Gastrocnemius medialis (tissue), 4 donors: Measurements from ENCODE around the gene GSTK1. TPM values are rescaled to one million over a fixed set of nuclear protein-coding genes. Genes with fewer than 3 reads are reported as not detected.

Experiments
- ATAC-seq, 2 donors: fragments of 150-250 bp; one replicate each; pipeline ENCODE4 v1.9.1; 2016
- DNase-seq, 2 donors: peaks; one replicate each; pipeline ENCODE4 v3.0.0-alpha.2; 2019
- H3K27ac ChIP-seq, 4 donors: fragments of 200-600 bp; sonication (generic); 1 replicate in 1 of 4; 2 replicates in 3 of 4; pipeline ENCODE4 v1.5.1; 2016 to 2018; ENCODE audit warnings: mild to moderate bottlenecking in 2 of 4, moderate library complexity in 1 of 4
- H3K27me3 ChIP-seq, 3 donors: fragments of 200-600 bp; sonication (generic) in 2 of 3; 1 replicate in 1 of 3; 2 replicates in 2 of 3; pipeline versions ENCODE4 v1.5.1 to v1.6.0; 2016 to 2019; ENCODE audit warnings: mild to moderate bottlenecking in 1 of 3, moderate library complexity in 1 of 3
- H3K36me3 ChIP-seq, 2 donors: fragments of 200-600 bp; sonication (generic) in 1 of 2; one replicate each; pipeline ENCODE4 v1.5.1; 2017 to 2018
- H3K4me1 ChIP-seq, 2 donors: fragments of 200-600 bp; sonication (generic) in 1 of 2; one replicate each; pipeline ENCODE4 v1.5.1; 2016 to 2017; ENCODE audit warnings: mild to moderate bottlenecking in 2 of 2
- H3K4me3 ChIP-seq, 4 donors: fragments of 200-600 bp; sonication (generic) in 3 of 4; 1 replicate in 1 of 4; 2 replicates in 3 of 4; pipeline ENCODE4 v1.5.1; 2016 to 2019; ENCODE audit warnings: mild to moderate bottlenecking in 2 of 4
- H3K9me3 ChIP-seq, 3 donors: fragments of 200-600 bp; sonication (generic) in 2 of 3; 1 replicate in 1 of 3; 2 replicates in 2 of 3; pipeline ENCODE4 v1.5.1; 2016 to 2019
- CTCF ChIP-seq, 5 experiments: fragments of 450-650 bp in 3 of 5; fragments of 200-600 bp in 2 of 5; sonication (generic) in 2 of 5; IDR thresholded peaks in 4 of 5; conservative IDR thresholded peaks in 1 of 5; 1 replicate in 4 of 5; 2 replicates in 1 of 5; pipeline ENCODE4 v1.5.1; 2016 to 2019; ENCODE audit warnings: antibody characterized with exemption in 5 of 5, mild to moderate bottlenecking in 3 of 5, moderate library complexity in 3 of 5
- POLR2A ChIP-seq, 2 donors: fragments of 450-650 bp; IDR thresholded peaks; one replicate each; pipeline ENCODE4 v1.6.1; 2017; ENCODE audit warnings: antibody characterized with exemption in 2 of 2, mild to moderate bottlenecking in 2 of 2, moderate library complexity in 2 of 2
- in situ Hi-C, 4 donors: fragments of 200-750 bp; cut with MboI; loops; one replicate each; pipeline versions ENCODE4 v1.15.0 to v1.8.0; 2017; ENCODE audit warnings: low sequenced_read_pairs in 4 of 4
- intact Hi-C: fragments of 100-400 bp; cut with DNase I; formaldehyde crosslinking; loops from one replicate; pipeline ENCODE4 v1.15.1; 2023; ENCODE audit warnings: low total_unique reads
- total RNA-seq, 4 donors: library from RNA; depleted of rRNA; stranded (reverse); fragments of >200 nt; gene quantifications; one replicate each; pipeline versions ENCODE4 v1.1.0 to v1.2.3, GENCODE V29; 2016

Gene GSTK1
- total RNA-seq, 4 donors from 2014 or later: 59.5 to 114 (median 85.0) TPM

- H3K4me1 ChIP-seq: peaks cover 0 to 4% of the 10 kb centered on the region in 2 donors
- no peak for ATAC-seq
- H3K4me3 ChIP-seq: no peak overlapping the region
- intact Hi-C loops: no loop called here
- in situ Hi-C loops: no loop called here
- H3K27ac ChIP-seq: no peak overlapping the region
- H3K36me3 ChIP-seq: no peaks in the 10 kb centered on the region
- no peaks in the 10 kb centered on the region for H3K27me3 ChIP-seq
- TF ChIP-seq CTCF (IDR thresholded peaks at IDR 0.05 in 4 of 5, conservative IDR thresholded peaks at IDR 0.05 in 1 of 5) (no peak), POLR2A (IDR thresholded peaks at IDR 0.05) (no peak)
- no peak for DNase-seq
- H3K9me3 ChIP-seq: no peaks in the 10 kb centered on the region
Measured at GRCh38 chr7:143236408-143236990, 26.7 kb upstream of the GSTK1 start.

GRCh38 chr7:143237366-143237765 is 25.9 kb upstream of the GSTK1 start:
- H3K36me3 ChIP-seq: no peaks in the 10 kb centered on the region
- TF ChIP-seq POLR2A (IDR thresholded peaks at IDR 0.05): no peak
- DNase-seq (no peak), ATAC-seq (no peak)
- H3K27ac ChIP-seq: no peak overlapping the region
- no peak overlapping the region for H3K4me3 ChIP-seq
- intact Hi-C loops (no loop called here), in situ Hi-C loops (no loop called here)
- no peaks in the 10 kb centered on the region for H3K9me3 ChIP-seq
- H3K27me3 ChIP-seq: no peaks in the 10 kb centered on the region
- H3K4me1 ChIP-seq: peaks cover 0 to 4% of the 10 kb centered on the region in 2 donors

GRCh38 chr7:143238289-143238980 is 24.8 kb upstream of the GSTK1 start:
- no peak for TF ChIP-seq POLR2A (IDR thresholded peaks at IDR 0.05)
- TF ChIP-seq CTCF (IDR thresholded peaks at IDR 0.05 in 4 of 5, conservative IDR thresholded peaks at IDR 0.05 in 1 of 5): no peak
- intact Hi-C loops: no loop called here
- H3K27ac ChIP-seq: no peak overlapping the region
- DNase-seq: no peak
- no peaks in the 10 kb centered on the region for H3K36me3 ChIP-seq
- no peaks in the 10 kb centered on the region for H3K27me3 ChIP-seq
- ATAC-seq: no peak
- no peak overlapping the region for H3K4me3 ChIP-seq
- in situ Hi-C loops: no loop called here
- no peaks in the 10 kb centered on the region for H3K9me3 ChIP-seq
- peaks cover 0 to 4% of the 10 kb centered on the region in 2 donors for H3K4me1 ChIP-seq

- in situ Hi-C loops (loop anchor here in 3 of 4 donors (5.0 to 10.0 kb wide), 3 partner anchors 165 to 175 kb away; partner anchors contain the start of gene EPHA1 (in 1 of the 3)), intact Hi-C loops (loop anchor here (1.0 to 5.0 kb wide), 2 partner anchors 65 to 177 kb away; no protein-coding TSS in a partner anchor)
- ATAC-seq (no peak), DNase-seq (no peak)
- Histone ChIP-seq H3K4me1 (peaks cover 0 to 4% of the 10 kb centered on the region in 2 donors), H3K27me3 (no peaks in the 10 kb centered on the region), H3K4me3 (no peak overlapping the region), H3K9me3 (no peaks in the 10 kb centered on the region), H3K36me3 (no peaks in the 10 kb centered on the region), H3K27ac (no peak overlapping the region)
- TF ChIP-seq POLR2A (IDR thresholded peaks at IDR 0.05) (no peak), CTCF (IDR thresholded peaks at IDR 0.05 in 4 of 5, conservative IDR thresholded peaks at IDR 0.05 in 1 of 5) (no peak)
Measured at GRCh38 chr7:143239813-143240212, 23.4 kb upstream of the GSTK1 start.
